ENCODE results near the gene CAPSL.

GRCh38 chr5:35862126-35862525 is 76.3 kb downstream of the CAPSL start:
- TF ChIP-seq CTCF (IDR thresholded peaks at IDR 0.05; ENCODE audit: low read depth, low read length) (no peak), EZH2phosphoT487 (IDR thresholded peaks at IDR 0.05; ENCODE audit: low read depth) (no peak)

All from OCI-LY3 (cell line).